ENCODE data around the gene ANKMY1.

The ANKMY1 gene

DNA sequence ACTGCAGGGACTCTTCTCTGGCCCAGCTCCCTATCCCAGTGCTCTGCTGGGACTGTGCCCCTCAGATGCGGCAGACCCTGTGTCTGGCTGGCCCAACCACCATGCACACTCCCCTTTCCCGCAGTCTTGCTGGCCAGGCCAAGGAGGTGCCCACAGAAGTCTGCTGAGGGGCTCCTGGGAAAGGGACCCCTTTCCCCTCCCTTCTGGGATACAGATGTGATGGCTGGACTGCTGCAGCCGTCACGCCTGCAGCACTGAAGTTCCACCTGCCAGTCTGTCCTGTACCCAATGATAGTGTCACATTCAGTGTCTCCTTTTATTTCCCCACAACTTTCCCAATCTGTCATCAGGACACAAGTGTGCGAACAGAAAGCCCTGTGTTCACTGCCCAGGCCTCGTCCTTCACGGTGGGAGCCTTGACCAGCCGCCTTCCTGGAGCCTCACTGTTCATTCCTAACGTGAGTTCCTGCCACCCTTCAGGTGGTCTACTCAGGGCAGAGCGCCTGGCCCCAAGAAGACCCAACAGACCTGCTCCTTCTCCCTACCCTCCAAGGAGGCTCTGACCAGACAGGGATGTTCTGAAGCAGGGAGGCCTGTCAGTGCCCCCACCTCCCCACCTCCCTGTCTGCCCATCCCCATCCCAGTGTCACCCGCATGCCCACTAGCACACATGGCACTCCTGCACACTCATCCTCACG is 47.1 kb downstream of the ANKMY1 start:
- DNase-seq (ENCODE audit: extremely low read depth, low read depth), result no peak
- H3K4me3 ChIP-seq (replicated peaks; ENCODE audit: low read depth, low read length), result no peak overlapping the region
- TF ChIP-seq, protein P1, sequence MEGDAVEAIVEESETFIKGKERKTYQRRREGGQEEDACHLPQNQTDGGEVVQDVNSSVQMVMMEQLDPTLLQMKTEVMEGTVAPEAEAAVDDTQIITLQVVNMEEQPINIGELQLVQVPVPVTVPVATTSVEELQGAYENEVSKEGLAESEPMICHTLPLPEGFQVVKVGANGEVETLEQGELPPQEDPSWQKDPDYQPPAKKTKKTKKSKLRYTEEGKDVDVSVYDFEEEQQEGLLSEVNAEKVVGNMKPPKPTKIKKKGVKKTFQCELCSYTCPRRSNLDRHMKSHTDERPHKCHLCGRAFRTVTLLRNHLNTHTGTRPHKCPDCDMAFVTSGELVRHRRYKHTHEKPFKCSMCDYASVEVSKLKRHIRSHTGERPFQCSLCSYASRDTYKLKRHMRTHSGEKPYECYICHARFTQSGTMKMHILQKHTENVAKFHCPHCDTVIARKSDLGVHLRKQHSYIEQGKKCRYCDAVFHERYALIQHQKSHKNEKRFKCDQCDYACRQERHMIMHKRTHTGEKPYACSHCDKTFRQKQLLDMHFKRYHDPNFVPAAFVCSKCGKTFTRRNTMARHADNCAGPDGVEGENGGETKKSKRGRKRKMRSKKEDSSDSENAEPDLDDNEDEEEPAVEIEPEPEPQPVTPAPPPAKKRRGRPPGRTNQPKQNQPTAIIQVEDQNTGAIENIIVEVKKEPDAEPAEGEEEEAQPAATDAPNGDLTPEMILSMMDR (IDR thresholded peaks at IDR 0.05; ENCODE audit: low read depth, low read length, missing control alignments), result no peak

DNA sequence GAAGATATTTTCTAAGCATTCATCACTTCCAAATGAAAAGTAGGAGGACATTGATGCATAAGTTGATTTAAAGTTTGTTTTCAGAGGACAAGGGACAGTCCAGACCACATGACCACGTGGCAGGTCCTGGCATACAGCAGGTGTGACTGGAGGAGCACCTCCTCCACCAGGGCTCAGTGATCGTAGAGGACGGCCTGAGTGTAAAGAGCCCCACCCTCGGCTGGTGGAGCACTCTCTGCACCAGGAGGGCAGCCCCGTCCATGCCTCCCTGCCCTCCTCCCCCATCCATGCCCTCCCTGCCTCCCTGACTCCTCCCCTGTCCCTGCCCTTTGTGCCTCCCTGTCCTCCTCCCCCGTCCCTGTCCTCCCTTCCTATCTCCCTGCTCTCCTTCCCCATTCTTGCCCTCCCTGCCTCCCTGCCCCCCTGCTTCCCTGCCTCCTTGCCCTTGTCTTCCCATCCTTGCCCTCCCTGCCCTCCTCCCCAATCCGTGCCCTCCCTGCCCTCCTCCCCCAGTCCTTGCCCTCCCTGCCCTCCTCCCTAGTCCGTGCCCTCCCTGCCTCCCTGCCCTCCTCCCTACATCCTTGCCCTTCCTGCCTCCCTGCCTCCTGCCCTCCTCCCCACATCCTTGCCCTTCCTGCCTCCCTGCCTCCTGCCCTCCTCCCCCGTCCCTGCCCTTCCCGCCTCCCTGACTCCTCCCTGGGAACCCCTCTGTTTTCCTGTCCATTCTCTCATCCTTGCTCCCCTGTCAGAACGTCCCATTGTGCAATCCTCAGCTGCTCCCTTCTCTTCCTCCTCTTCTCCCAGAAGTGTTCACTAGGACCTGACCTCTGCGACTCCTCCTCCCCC is 47.9 kb downstream of the ANKMY1 start:
- DNase-seq (ENCODE audit: extremely low read depth, low read depth), result no peak
- H3K4me3 ChIP-seq (replicated peaks; ENCODE audit: low read depth, low read length), result no peak overlapping the region
- TF ChIP-seq, protein P1 (IDR thresholded peaks at IDR 0.05; ENCODE audit: low read depth, low read length, missing control alignments), result no peak

DNA sequence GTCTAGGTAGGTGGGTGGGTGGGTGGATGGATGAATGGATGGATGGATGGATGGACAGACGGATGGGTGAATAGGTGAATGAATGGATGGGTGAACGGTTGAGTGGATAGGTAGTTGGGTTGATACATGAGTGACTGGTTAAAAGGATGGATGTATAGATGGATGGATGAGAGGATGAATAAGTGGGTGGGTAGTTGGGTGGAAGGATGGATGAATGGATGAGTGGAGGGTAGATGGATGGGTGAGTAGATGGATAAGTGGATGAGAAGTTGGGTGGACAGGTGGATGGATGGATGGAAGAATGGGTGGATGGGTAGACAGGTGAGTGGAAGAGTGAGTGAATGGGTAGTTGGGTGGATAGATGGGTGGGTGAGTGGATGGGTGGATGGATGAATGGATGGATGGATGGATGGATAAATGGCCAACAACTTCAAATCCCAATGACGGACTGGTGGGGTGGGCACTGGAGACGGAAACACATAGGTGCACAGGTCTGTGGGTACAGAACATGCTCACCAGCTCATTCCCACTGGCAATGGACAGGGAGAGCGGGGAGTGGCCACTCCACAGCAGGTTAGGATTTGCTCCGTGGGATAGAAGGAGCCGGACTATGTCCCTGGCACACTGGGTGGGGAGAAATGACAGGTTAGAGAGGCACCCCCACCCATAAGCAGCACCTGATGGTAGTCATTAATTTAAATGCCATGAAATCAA is 48.8 kb downstream of the ANKMY1 start:
- TF ChIP-seq, protein P1 (IDR thresholded peaks at IDR 0.05; ENCODE audit: low read depth, low read length, missing control alignments), result no peak

DNA sequence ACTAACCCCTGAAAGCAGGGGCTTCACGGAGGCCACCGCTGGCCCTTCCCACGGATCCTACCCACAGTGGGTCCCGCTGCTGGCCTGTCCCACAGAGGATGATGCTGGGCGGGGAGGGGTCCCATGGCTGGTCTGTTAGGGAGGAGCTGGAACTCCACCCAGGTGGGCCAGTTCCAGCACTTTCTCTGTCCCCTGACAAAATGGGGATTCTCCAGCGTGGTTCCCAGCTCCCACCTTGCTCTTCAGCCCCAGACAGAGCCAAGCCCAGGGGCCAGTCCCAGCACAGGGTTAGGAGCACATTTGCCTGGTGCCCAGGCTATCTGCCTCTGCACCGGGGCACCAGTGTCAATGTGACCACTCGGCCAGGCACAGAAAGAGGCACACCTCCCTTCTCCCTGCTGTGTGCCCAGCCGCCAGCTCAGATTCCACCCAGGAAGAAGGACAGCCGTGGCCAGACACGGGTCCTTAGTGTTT is 50.0 kb downstream of the ANKMY1 start:
- no peak for DNase-seq (ENCODE audit: extremely low read depth, low read depth)
- H3K4me3 ChIP-seq (replicated peaks; ENCODE audit: low read depth, low read length), result no peak overlapping the region
- TF ChIP-seq, protein P1 (IDR thresholded peaks at IDR 0.05; ENCODE audit: low read depth, low read length, missing control alignments), result no peak

More for the DNA sequence above, 48.8 kb downstream of the ANKMY1 start:
- no peak overlapping the region for H3K4me3 ChIP-seq (replicated peaks; ENCODE audit: low read depth, low read length)
- no peak for DNase-seq (ENCODE audit: extremely low read depth, low read depth)

DNA sequence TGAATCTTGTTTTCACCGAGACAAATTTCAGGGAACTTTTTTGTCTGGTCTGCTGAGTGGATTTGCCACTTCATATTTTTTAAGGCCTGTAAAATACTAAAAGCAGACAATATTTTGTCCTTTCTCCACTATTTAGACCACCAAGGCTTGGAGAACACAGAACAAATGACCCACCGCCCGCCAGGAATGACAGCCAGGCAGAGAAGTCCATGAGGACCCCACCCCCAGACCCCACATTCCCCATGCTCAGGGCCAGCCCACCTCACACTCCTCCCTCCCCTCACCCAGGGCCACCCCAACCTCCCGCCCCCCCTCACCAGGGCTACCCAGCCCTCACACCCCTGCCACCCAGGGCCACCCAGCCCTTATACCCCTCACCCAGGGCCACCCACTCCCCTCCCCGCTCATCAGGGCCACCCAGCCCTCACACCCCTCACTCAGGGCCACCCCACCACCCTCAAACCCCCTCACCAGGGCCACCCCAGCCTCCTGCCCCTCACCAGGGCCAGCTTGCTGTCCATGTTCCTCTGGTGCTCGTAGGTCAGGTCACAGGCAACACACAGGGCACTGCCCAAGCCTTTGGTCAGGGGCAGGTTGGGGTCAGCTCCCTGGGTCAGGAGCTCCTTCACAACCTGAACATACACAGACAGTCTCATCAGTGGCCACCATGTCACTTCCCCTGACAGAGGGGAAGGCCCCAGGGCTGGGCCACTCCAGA is 50.6 kb downstream of the ANKMY1 start:
- H3K4me3 ChIP-seq (replicated peaks; ENCODE audit: low read depth, low read length), result no peak overlapping the region
- DNase-seq (ENCODE audit: extremely low read depth, low read depth), result no peak
- TF ChIP-seq, protein P1 (IDR thresholded peaks at IDR 0.05; ENCODE audit: low read depth, low read length, missing control alignments), result no peak

DNA sequence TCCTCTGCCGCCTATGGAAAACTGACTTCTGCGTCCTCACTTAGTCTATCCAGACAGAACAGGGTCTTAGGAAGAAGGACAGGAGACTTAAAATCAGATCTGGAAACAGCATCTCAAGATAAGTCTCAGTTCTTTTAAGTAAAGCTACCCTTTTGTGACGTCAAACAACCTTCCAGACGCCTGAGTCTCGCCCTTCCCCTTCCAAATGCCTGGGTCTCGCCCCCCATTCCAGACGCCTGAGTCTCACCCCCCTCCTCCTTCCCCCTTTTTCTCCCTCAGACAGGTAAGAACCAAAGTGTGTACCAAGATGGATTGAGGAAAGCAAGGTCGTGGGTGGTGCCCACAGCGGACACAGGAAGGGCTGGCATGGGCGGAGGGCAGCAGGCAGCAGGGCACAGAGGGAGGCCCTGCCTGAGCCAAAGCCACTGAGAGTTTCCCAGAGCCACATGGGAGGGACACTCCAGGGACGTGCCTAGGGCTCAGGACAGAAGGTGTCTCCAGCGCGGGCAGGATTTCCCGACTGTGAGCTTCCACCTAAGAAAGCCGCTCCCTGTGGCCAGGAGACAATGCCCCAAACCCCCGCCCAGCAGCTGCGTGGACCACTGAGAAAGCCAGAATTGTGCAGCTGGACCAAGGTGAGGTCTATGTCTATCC is 51.3 kb downstream of the ANKMY1 start:
- DNase-seq (ENCODE audit: extremely low read depth, low read depth), result no peak
- TF ChIP-seq, protein P1 (IDR thresholded peaks at IDR 0.05; ENCODE audit: low read depth, low read length, missing control alignments), result no peak

More for the DNA sequence above, 51.3 kb downstream of the ANKMY1 start:
- H3K4me3 ChIP-seq (replicated peaks; ENCODE audit: low read depth, low read length), result no peak overlapping the region
